HG03521 (cell line): Measurements from ENCODE around the gene AFTPH.
A peak's percentile ranks its signal among the peaks of the same experiment; 100 is the strongest.

ENCODE experiments used
- ATAC-seq: cut with Tn5 transposase; IDR thresholded peaks from one replicate; pipeline ENCODE4 v1.9.1; 2021; ENCODE audit warnings: mild to moderate bottlenecking, moderate library complexity; ENCODE audit not compliant: unreplicated experiment

AFTPH gene

GRCh38 chr2:64523666-64524603 is at the start of gene AFTPH:
TSS of gene AFTPH (plus strand) at chr2:64524328. CDS start at chr2:64551475, 27,147 bp downstream.
- ATAC-seq = peak; percentile 88

GRCh38 chr2:64474636-64475035 is 49.5 kb upstream of the AFTPH start:
- no peak for ATAC-seq

DNA sequence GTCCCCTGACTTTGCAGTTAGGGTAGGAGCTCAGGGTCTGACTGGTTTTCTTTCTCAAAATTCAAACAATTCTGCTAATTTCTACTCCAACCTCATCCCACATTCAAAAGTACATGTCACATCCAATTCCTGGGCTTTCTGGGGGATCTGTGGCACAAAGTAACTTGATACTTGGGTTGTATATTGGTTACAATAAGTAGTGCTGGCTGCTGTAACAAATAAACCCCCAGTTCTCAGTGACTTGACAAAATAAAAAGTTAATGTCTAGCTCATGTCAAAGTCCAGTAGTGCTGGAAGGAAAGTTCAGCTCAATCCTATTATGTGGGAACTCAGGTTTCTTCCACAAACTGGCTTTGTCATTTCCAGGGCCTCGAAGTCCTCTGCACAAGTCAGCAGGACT is 47.1 kb upstream of the AFTPH start:
- ATAC-seq = no peak

GRCh38 chr2:64477979-64478378 is 46.1 kb upstream of the AFTPH start:
- no peak for ATAC-seq

DNA sequence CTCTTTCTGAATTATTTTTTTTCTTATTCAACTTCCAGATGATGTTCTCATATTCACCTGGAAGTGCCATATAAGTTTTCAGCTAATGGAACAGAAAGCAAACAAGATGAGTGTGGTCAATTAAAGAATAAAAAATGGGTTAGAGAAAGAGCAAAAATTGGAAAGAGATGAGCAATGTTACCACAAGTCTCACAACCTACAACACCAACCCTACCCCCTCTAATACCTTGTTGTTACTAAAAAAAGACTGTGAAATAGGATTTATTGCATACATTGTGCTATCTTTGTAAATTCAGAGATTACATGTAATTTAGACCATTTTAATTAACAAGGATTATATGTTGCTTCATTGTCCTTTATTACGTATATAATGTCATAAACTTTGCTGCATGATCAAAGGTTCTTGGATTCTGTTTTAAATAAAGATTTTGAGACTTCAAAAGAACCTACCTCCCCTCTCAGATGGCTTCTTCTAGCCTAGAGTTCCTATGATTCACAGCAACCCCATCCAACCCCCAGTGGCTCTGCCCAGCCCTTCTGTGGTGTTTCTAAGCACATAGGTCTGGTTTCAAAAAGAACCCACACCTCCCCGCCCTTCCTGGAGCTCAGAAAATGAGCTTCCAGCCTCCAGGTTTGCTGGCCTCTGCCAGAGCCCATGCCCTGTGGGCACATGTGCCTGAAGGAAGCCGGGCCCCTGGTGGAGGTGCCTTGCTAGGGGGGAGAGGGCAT is 45.5 kb upstream of the AFTPH start:
- ATAC-seq = no peak

DNA sequence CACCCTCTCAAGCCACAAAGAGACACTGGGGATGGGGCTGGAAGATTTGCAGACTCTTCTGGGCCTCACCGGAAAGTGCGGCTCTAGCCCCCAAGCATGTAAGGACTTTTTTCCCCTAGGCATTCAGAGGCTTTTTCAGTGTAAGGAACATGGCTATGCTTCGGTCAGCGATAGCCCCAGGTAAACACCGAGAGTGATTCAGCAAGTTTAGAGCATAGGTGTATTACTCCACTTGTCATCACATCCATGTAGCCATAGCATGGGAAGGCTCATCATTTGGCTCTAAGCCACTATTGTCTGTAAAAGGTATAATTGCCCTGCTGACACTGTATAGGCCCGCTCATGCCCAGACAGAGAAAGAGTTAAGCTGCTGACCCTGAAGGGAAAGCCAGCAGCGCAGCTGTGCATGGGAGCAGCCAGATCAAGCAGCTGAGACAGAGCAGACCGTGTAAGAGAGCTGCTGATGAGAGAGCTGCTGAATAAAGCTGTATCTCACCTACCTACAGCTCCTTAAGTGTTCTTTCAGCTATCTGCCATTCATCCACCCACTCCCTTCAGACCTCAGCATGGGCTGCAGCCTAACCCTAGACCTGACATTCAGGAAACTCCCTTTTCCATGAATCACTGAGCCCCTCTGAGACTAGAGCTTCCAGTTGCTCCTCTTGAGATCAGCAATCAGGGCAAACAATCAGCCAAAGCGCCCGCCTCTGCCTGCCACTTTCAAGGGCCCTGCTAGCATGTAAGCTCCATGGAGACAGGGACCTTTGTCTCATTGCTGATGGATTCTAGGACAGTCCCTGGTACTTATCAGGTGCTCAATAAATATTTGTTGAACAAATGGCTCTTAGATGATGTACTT is 44.6 kb upstream of the AFTPH start:
- no peak for ATAC-seq

DNA sequence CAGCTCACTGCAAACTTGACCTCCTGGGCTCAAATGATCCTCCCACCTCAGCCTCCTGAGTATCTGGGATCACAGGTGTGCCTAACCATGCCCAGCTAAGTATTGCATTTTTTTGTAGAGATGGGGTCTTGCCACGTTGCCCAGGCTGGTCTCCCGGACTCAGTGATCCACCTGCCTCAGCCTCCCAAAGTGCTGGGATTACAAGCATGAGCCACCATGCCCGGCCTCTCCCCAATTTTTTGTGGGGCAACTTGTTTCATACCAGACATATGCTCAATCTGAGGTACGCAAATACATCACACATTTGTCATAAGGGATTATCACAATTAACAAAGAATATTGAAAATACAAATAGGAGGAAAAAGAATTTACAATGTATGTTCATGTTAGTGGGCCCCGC is 42.5 kb upstream of the AFTPH start:
- no peak for ATAC-seq

- no peak for ATAC-seq
Observed at GRCh38 chr2:64482243-64482642, 41.9 kb upstream of the AFTPH start.

- no peak for ATAC-seq
Observed at GRCh38 chr2:64482765-64483504, 41.2 kb upstream of the AFTPH start.

DNA sequence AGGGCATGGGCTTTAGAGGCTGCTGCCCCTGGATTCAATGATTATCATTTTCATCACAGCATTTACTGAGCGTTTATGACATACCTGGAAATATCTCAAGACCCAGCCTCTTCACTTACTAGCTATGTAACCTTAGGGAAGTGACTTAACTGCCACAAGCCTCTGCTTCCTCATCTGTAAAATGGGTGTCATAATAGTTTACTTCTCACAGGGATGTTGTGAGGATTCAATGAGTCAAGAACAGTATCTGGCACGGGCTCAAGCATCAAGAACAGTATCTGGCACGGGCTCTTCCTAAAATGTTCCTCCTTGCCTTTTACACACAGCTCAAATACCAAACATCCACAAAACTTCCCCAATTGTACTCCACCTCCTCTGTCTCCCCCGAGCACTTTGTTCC is 38.8 kb upstream of the AFTPH start:
- no peak for ATAC-seq

DNA sequence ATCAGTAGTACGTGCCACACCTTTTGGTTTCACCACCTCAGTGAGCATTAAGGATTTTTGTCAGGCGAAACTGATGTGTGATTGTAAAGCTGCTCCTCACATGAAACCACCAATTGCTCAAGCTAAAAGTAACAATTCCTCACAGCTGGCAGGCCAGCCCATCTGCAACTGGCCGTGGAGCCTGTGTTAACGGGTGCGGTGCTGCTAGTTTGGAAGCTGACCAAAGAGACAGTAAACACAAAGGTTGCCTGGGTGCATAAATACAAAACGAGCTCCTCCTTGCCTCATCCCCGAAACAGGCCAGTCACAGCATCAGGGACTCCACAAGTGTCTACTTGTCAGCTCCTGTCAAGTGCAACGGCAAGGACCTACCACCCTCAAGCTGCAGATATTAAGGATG is 38.2 kb upstream of the AFTPH start:
- no peak for ATAC-seq

DNA sequence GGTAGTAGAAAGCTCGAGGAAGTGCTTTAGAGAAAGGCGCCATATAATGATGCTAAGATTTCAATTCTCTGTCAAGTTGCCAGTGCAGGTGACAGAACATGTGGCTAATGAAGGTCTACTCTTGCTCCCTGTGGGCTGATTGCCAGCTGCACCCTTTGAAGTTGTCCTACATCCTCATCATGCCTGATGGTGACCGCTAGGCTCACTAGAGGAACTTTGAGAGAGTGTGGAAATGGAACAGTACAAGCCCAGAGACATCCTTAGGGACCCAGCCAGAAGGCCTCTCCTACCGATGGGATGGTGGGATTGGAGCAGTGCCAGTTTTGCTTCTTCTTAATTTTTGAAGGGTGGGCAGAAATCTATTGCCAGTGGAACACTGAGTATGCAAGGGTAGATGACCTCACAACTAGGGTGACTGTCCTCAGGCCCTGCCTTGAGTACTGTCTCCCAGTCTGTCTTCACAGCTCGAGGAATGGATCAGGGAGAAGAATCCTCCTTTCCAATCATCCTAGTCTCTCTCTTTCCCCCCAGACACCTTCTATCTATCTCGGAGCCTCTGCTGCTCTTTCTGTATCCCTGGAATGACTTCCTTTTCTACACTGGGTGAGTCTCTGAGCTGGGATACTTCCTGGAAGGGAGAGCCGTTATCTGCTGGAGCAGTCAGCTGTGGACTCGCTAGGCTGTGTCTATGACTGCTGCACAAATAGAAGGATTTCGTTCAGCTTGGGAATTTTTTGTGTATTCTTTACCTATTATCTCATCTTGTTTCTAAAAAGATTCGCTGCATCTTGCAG is 36.7 kb upstream of the AFTPH start:
- ATAC-seq = no peak

DNA sequence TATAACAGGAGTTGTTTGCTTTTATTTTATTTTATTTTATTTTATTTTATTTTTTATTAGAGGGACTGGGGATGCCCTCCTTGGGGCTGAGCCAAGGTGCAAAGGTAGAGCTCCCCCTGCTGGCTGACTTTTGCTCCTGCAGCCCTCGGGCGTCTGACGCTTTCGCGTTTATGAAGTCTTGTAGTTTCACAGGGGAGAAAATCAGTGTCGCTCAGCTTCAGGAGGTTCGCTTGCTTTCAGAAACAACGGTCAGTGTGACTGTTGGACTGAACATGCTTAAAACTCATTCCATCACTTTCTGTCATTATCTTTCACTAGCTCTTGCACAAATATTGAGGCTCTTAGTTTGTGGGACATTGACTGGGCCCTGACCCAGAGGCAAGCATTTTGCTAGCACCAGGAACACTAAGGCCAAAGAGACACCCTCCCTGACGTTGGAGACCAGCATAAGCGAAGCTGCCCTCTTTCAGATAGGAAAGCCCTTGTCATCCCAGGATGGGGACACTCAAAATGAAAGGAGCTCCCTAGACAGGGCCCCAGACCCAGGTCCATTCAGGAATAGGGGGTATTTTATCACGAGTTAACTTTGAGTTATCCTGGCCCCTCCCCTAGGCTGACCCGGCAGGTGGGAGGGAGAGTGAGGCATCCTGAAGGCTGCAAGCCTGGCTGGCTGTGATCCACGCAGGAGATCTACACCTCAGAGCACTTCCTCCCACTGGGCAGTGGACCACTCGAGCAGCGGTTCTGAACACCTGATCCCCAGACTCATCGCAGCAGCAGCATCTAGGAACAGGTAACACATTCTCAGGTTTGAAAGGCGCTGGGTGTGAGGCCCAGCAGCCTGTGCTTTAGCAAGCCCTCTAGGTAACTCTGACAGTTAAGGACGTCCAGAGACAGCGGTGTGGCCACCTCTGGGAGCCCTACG is 35.8 kb upstream of the AFTPH start:
- no peak for ATAC-seq

DNA sequence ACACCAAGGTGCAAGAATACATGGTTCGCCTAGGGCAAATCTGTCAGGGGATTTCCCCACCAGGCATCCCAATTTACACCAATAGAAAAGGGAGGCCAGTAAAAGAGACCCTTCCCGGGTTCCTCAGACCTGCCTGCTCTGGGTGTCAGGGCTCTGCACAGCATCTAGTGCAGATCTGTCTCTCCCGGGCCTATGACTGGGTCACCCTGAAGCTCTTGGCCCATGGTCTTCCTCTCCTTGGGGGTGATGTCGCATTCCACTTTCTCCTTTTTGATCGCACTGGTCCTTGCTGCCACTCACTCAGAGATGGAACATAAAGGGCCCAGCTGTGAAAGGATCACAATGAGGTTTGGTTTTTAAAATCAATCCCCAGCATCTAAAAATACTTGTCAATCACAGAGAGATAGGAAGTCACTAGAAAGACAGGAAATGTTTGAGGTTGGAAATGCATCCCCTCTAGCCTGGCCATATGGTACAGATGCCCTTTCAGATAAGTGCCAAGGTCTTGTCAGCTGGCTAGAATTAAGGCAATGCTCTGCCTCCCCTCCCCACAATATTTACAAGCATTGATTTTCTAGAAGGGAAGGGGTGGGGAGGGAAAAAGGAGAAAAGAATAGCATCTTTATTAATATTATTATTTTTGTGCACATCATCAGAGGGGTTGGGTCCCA is 34.9 kb upstream of the AFTPH start:
- ATAC-seq = no peak

GRCh38 chr2:64491426-64491825 is 32.7 kb upstream of the AFTPH start:
- ATAC-seq = no peak

GRCh38 chr2:64492272-64492671 is 31.9 kb upstream of the AFTPH start:
- ATAC-seq = no peak

- ATAC-seq = no peak
Observed at GRCh38 chr2:64492821-64493220, 31.3 kb upstream of the AFTPH start.

- ATAC-seq = no peak
Observed at GRCh38 chr2:64493788-64494187, 30.3 kb upstream of the AFTPH start.
